Effector memory CD4-positive, alpha-beta T cell (primary cell): ENCODE data around the gene HCFC1.

ENCODE experiments used
- DNase-seq, 3 donors: peaks; one replicate each; pipeline ENCODE4 v3.0.0-alpha.2; 2020
- H3K27ac ChIP-seq: 2 replicates; pipeline ENCODE4 v1.7.0; 2013; ENCODE audit warnings: mild to moderate bottlenecking, low read length, moderate library complexity; ENCODE audit not compliant: insufficient read depth, poor library complexity, severe bottlenecking
- H3K27me3 ChIP-seq: replicated peaks from 2 replicates; pipeline ENCODE4 v1.7.0; 2013; ENCODE audit warnings: mild to moderate bottlenecking, low read length; ENCODE audit not compliant: insufficient read depth, control insufficient read depth, poor library complexity, severe bottlenecking
- H3K36me3 ChIP-seq: 2 replicates; pipeline ENCODE4 v1.7.0; 2013; ENCODE audit warnings: mild to moderate bottlenecking, low read length, moderate library complexity; ENCODE audit not compliant: control insufficient read depth, insufficient read depth
- H3K4me1 ChIP-seq: 2 replicates; pipeline ENCODE4 v1.7.0; 2013; ENCODE audit warnings: low read length, mild to moderate bottlenecking; ENCODE audit not compliant: control insufficient read depth, insufficient read depth, poor library complexity, severe bottlenecking
- H3K4me3 ChIP-seq: 2 replicates; pipeline ENCODE4 v1.7.0; 2013; ENCODE audit warnings: low read length, low read depth, mild to moderate bottlenecking; ENCODE audit not compliant: insufficient read depth, poor library complexity, severe bottlenecking
- H3K9me3 ChIP-seq: 2 replicates; pipeline ENCODE4 v1.7.0; 2013; ENCODE audit warnings: mild to moderate bottlenecking, low read length, moderate library complexity; ENCODE audit not compliant: control insufficient read depth

HCFC1 gene

GRCh38 chrX:153924149-153924861 lies 47.3 kb downstream of the HCFC1 start:
- Histone ChIP-seq H3K9me3 (no peaks in the 10 kb centered on the region), H3K27me3 (no peaks in the 10 kb centered on the region), H3K4me1 (peaks cover 39% of the 10 kb centered on the region), H3K36me3 (peaks cover 7% of the 10 kb centered on the region), H3K27ac (peak overlapping the region; percentile 98), H3K4me3 (peak overlapping the region; percentile 51)
- peak in 2 of 3 donors; percentile 26 to 35 for DNase-seq

GRCh38 chrX:153922932-153923857 lies 48.4 kb downstream of the HCFC1 start:
- H3K27ac ChIP-seq: peak overlapping the region; percentile 98

GRCh38 chrX:153921511-153922446 lies 49.8 kb downstream of the HCFC1 start:
- no peak for DNase-seq
- Histone ChIP-seq H3K27ac (peak overlapping the region; percentile 48), H3K9me3 (no peaks in the 10 kb centered on the region), H3K4me3 (no peak overlapping the region), H3K36me3 (peaks cover 13% of the 10 kb centered on the region), H3K4me1 (peaks cover 28% of the 10 kb centered on the region), H3K27me3 (no peaks in the 10 kb centered on the region)

More at GRCh38 chrX:153922932-153923857, 48.4 kb downstream of the HCFC1 start:
- Histone ChIP-seq H3K4me1 (peaks cover 36% of the 10 kb centered on the region), H3K9me3 (no peaks in the 10 kb centered on the region), H3K27me3 (no peaks in the 10 kb centered on the region), H3K36me3 (peaks cover 13% of the 10 kb centered on the region), H3K4me3 (no peak overlapping the region)
- no peak for DNase-seq

GRCh38 chrX:153921070-153921469 lies 50.5 kb downstream of the HCFC1 start:
- no peaks in the 10 kb centered on the region for H3K9me3 ChIP-seq
- H3K36me3 ChIP-seq: peaks cover 13% of the 10 kb centered on the region
- H3K4me3 ChIP-seq: no peak overlapping the region
- no peak overlapping the region for H3K27ac ChIP-seq
- no peak for DNase-seq
- H3K27me3 ChIP-seq: no peaks in the 10 kb centered on the region
- peaks cover 23% of the 10 kb centered on the region for H3K4me1 ChIP-seq

GRCh38 chrX:153920546-153920945 lies 51.1 kb downstream of the HCFC1 start:
- Histone ChIP-seq H3K36me3 (peaks cover 17% of the 10 kb centered on the region), H3K9me3 (no peaks in the 10 kb centered on the region), H3K27ac (no peak overlapping the region), H3K4me1 (peaks cover 21% of the 10 kb centered on the region), H3K27me3 (no peaks in the 10 kb centered on the region), H3K4me3 (no peak overlapping the region)
- DNase-seq: no peak

- Histone ChIP-seq H3K9me3 (no peaks in the 10 kb centered on the region), H3K36me3 (peaks cover 17% of the 10 kb centered on the region)
- no peak for DNase-seq
Observed at GRCh38 chrX:153919281-153919680, 52.3 kb downstream of the HCFC1 start.

GRCh38 chrX:153917869-153918268 lies 53.7 kb downstream of the HCFC1 start:
- DNase-seq: no peak
- Histone ChIP-seq H3K9me3 (no peaks in the 10 kb centered on the region), H3K27ac (no peak overlapping the region), H3K27me3 (no peaks in the 10 kb centered on the region), H3K4me3 (no peak overlapping the region), H3K36me3 (peaks cover 29% of the 10 kb centered on the region), H3K4me1 (peaks cover 14% of the 10 kb centered on the region)

More at GRCh38 chrX:153919281-153919680, 52.3 kb downstream of the HCFC1 start:
- Histone ChIP-seq H3K4me3 (no peak overlapping the region), H3K4me1 (peaks cover 20% of the 10 kb centered on the region), H3K27me3 (no peaks in the 10 kb centered on the region), H3K27ac (no peak overlapping the region)

GRCh38 chrX:153913701-153914100 lies 57.9 kb downstream of the HCFC1 start:
- H3K4me1 ChIP-seq: no peaks in the 10 kb centered on the region
- no peaks in the 10 kb centered on the region for H3K9me3 ChIP-seq
- H3K27me3 ChIP-seq: no peaks in the 10 kb centered on the region
- H3K27ac ChIP-seq: no peak overlapping the region
- no peak overlapping the region for H3K4me3 ChIP-seq
- DNase-seq: no peak
- H3K36me3 ChIP-seq: peaks cover 38% of the 10 kb centered on the region

- Histone ChIP-seq H3K36me3 (peaks cover 36% of the 10 kb centered on the region), H3K4me1 (no peaks in the 10 kb centered on the region), H3K27ac (no peak overlapping the region), H3K9me3 (no peaks in the 10 kb centered on the region), H3K27me3 (no peaks in the 10 kb centered on the region), H3K4me3 (no peak overlapping the region)
- DNase-seq: no peak
Observed at GRCh38 chrX:153913211-153913610, 58.4 kb downstream of the HCFC1 start.
